ENCODE measurements around the gene CCNY.

DNA sequence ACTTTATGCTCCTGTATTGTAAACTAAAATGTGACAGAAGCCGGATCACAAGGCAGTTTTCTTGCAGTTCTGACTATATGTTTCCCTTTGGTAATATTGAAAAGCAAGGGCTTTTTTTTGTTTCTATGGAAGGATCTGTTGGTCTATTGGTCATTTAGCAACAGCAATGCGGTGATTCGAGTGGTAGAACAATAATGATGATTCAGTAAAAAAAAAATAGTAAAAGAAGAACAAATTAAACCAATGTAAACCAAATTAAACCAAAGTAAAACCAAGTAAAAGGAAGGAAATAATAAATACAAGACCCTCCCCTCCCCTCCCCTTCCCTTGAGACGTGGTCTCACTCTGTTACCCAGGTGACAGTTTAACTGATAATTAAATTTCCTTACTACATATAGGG, 17.8 kb upstream of the CCNY start:
- TF ChIP-seq EZH2 (IDR thresholded peaks at IDR 0.05; ENCODE audit: borderline replicate concordance) (no peak), EZH2phosphoT487 (IDR thresholded peaks at IDR 0.05; ENCODE audit: low read depth, severe bottlenecking, unreplicated experiment) (no peak)
- TF ChIP-seq, protein P1, sequence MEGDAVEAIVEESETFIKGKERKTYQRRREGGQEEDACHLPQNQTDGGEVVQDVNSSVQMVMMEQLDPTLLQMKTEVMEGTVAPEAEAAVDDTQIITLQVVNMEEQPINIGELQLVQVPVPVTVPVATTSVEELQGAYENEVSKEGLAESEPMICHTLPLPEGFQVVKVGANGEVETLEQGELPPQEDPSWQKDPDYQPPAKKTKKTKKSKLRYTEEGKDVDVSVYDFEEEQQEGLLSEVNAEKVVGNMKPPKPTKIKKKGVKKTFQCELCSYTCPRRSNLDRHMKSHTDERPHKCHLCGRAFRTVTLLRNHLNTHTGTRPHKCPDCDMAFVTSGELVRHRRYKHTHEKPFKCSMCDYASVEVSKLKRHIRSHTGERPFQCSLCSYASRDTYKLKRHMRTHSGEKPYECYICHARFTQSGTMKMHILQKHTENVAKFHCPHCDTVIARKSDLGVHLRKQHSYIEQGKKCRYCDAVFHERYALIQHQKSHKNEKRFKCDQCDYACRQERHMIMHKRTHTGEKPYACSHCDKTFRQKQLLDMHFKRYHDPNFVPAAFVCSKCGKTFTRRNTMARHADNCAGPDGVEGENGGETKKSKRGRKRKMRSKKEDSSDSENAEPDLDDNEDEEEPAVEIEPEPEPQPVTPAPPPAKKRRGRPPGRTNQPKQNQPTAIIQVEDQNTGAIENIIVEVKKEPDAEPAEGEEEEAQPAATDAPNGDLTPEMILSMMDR (IDR thresholded peaks at IDR 0.05; ENCODE audit: poor library complexity) = no peak

Data from hepatocyte (in vitro differentiated cells).